Activated T-helper 1 cell treated with anti-CD3 and anti-CD28 coated beads, Interleukin-12 subunit alpha, Interleukin-12 subunit beta, Interleukin-2, Interleukin-4 antibody, amounts not matched to agents 30 ng/mL and 10 ng/mL and 1 ng/mL, durations not matched to agents 14 hours and 24 hours and 36 hours (primary cell): ENCODE results near the gene ASIC1. TPM values are rescaled to one million over a fixed set of nuclear protein-coding genes. Genes with fewer than 3 reads are reported as not detected.

Experiments
- DNase-seq: peaks from one replicate; pipeline ENCODE4 v3.0.0; 2021; ENCODE audit warnings: low spot score
- H3K27ac Mint-ChIP-seq: one replicate; pipeline ENCODE4 v1.8.0; 2021; ENCODE audit warnings: mild to moderate bottlenecking, mixed read lengths
- H3K27me3 Mint-ChIP-seq: one replicate; pipeline ENCODE4 v1.8.0; 2022; ENCODE audit warnings: mild to moderate bottlenecking, moderate library complexity, mixed read lengths; ENCODE audit not compliant: insufficient read depth
- H3K36me3 Mint-ChIP-seq: one replicate; pipeline ENCODE4 v1.8.0; 2021; ENCODE audit warnings: low read depth, mixed read lengths
- H3K4me1 Mint-ChIP-seq: one replicate; pipeline ENCODE4 v1.8.0; 2021; ENCODE audit warnings: low read depth, mixed read lengths
- H3K4me3 Mint-ChIP-seq: one replicate; pipeline ENCODE4 v1.8.0; 2021; ENCODE audit warnings: mild to moderate bottlenecking, moderate library complexity, mixed read lengths
- H3K9me3 Mint-ChIP-seq: one replicate; pipeline ENCODE4 v1.8.0; 2021; ENCODE audit warnings: mixed read lengths
- intact Hi-C: fragments of 100-400 bp; cut with micrococcal nuclease; formaldehyde crosslinking; loops from one replicate; pipeline ENCODE4 v1.15.1; 2024
- total RNA-seq: library from RNA; stranded (reverse); gene quantifications from 2 replicates; pipeline ENCODE4 v1.2.3, GENCODE V29; 2022

ASIC1 gene
- total RNA-seq, 1 donor from 2014 or later, result 10.2 TPM

GRCh38 chr12:50084775-50085614 is 27.6 kb downstream of the ASIC1 start, which contains the start of gene SMARCD1:
SMARCD1 (plus strand) TSS chr12:50085342; CDS start chr12:50085370, 28 bp downstream.
- Mint-ChIP-seq H3K4me1 (peaks cover 31% of the 10 kb centered on the region), H3K4me3 (peak within 1 kb of the TSS; percentile 90), H3K27me3 (no peaks in the 10 kb centered on the region), H3K27ac (peak within 1 kb of the TSS; percentile 93), H3K36me3 (peaks cover 18% of the 10 kb centered on the region), H3K9me3 (no peaks in the 10 kb centered on the region)
- DNase-seq, result peak; percentile 78
- intact Hi-C loops, result loop anchor here (1.0 to 2.0 kb wide), 6 partner anchors 14 to 316 kb away; partner anchors contain the start of genes CERS5, LARP4, LIMA1 and RACGAP1

GRCh38 chr12:50085615-50086072 is 28.2 kb downstream of the ASIC1 start:
- H3K9me3 Mint-ChIP-seq, result no peaks in the 10 kb centered on the region
- H3K4me3 Mint-ChIP-seq, result peak overlapping the region; percentile 87
- H3K4me1 Mint-ChIP-seq, result peaks cover 31% of the 10 kb centered on the region

GRCh38 chr12:50086148-50086547 is 28.8 kb downstream of the ASIC1 start:
- Mint-ChIP-seq H3K9me3 (no peaks in the 10 kb centered on the region), H3K4me1 (peaks cover 31% of the 10 kb centered on the region), H3K27ac (peak overlapping the region; percentile 22), H3K27me3 (no peaks in the 10 kb centered on the region), H3K36me3 (peaks cover 25% of the 10 kb centered on the region), H3K4me3 (peak overlapping the region; percentile 87)
- no peak for DNase-seq
- intact Hi-C loops, result no loop called here

More at GRCh38 chr12:50085615-50086072, 28.2 kb downstream of the ASIC1 start:
- DNase-seq, result no peak
- Mint-ChIP-seq H3K27ac (peak overlapping the region; percentile 81), H3K27me3 (no peaks in the 10 kb centered on the region), H3K36me3 (peaks cover 23% of the 10 kb centered on the region)
- intact Hi-C loops, result loop anchor here (1.0 to 2.0 kb wide), 6 partner anchors 15 to 315 kb away; partner anchors contain the start of genes CERS5, LARP4, LIMA1 and RACGAP1

- H3K4me3 Mint-ChIP-seq, result peak overlapping the region; percentile 8
- no peak overlapping the region for H3K27ac Mint-ChIP-seq
- peaks cover 29% of the 10 kb centered on the region for H3K36me3 Mint-ChIP-seq
- DNase-seq, result no peak
- intact Hi-C loops, result no loop called here
- no peaks in the 10 kb centered on the region for H3K27me3 Mint-ChIP-seq
- no peaks in the 10 kb centered on the region for H3K9me3 Mint-ChIP-seq
- peaks cover 31% of the 10 kb centered on the region for H3K4me1 Mint-ChIP-seq
Observed at GRCh38 chr12:50087151-50087550, 29.8 kb downstream of the ASIC1 start.

GRCh38 chr12:50087995-50088394 is 30.6 kb downstream of the ASIC1 start:
- Mint-ChIP-seq H3K27ac (no peak overlapping the region), H3K27me3 (no peaks in the 10 kb centered on the region), H3K36me3 (peaks cover 29% of the 10 kb centered on the region), H3K4me3 (peak overlapping the region; percentile 21), H3K4me1 (peaks cover 31% of the 10 kb centered on the region), H3K9me3 (no peaks in the 10 kb centered on the region)
- no peak for DNase-seq
- intact Hi-C loops, result loop anchor here (1.0 kb wide), 1 partner anchor 87 kb away; no protein-coding TSS in a partner anchor

- DNase-seq, result peak; percentile 36
- H3K4me1 Mint-ChIP-seq, result peaks cover 31% of the 10 kb centered on the region
- intact Hi-C loops, result loop anchor here (1.0 kb wide), 1 partner anchor 87 kb away; no protein-coding TSS in a partner anchor
- H3K27me3 Mint-ChIP-seq, result no peaks in the 10 kb centered on the region
- H3K4me3 Mint-ChIP-seq, result peak overlapping the region; percentile 2
- H3K36me3 Mint-ChIP-seq, result peaks cover 30% of the 10 kb centered on the region
- H3K9me3 Mint-ChIP-seq, result no peaks in the 10 kb centered on the region
- no peak overlapping the region for H3K27ac Mint-ChIP-seq
Observed at GRCh38 chr12:50088577-50089335, 31.4 kb downstream of the ASIC1 start.

- H3K36me3 Mint-ChIP-seq, result peaks cover 35% of the 10 kb centered on the region
- no peak overlapping the region for H3K27ac Mint-ChIP-seq
- DNase-seq, result no peak
- intact Hi-C loops, result no loop called here
- H3K4me1 Mint-ChIP-seq, result peaks cover 31% of the 10 kb centered on the region
- no peaks in the 10 kb centered on the region for H3K9me3 Mint-ChIP-seq
- H3K27me3 Mint-ChIP-seq, result no peaks in the 10 kb centered on the region
- no peak overlapping the region for H3K4me3 Mint-ChIP-seq
Observed at GRCh38 chr12:50089730-50090129, 32.3 kb downstream of the ASIC1 start.

GRCh38 chr12:50090391-50090790 is 33.0 kb downstream of the ASIC1 start:
- intact Hi-C loops, result no loop called here

GRCh38 chr12:50097952-50098351 is 40.6 kb downstream of the ASIC1 start:
- Mint-ChIP-seq H3K27ac (no peak overlapping the region), H3K27me3 (no peaks in the 10 kb centered on the region), H3K36me3 (peaks cover 60% of the 10 kb centered on the region), H3K9me3 (no peaks in the 10 kb centered on the region), H3K4me3 (no peak overlapping the region), H3K4me1 (no peaks in the 10 kb centered on the region)
- intact Hi-C loops, result no loop called here
- DNase-seq, result no peak

More at GRCh38 chr12:50090391-50090790, 33.0 kb downstream of the ASIC1 start:
- H3K36me3 Mint-ChIP-seq, result peaks cover 40% of the 10 kb centered on the region
- no peak overlapping the region for H3K4me3 Mint-ChIP-seq
- H3K9me3 Mint-ChIP-seq, result no peaks in the 10 kb centered on the region
- no peaks in the 10 kb centered on the region for H3K27me3 Mint-ChIP-seq
- peaks cover 31% of the 10 kb centered on the region for H3K4me1 Mint-ChIP-seq
- DNase-seq, result no peak
- H3K27ac Mint-ChIP-seq, result no peak overlapping the region

- DNase-seq, result no peak
- Mint-ChIP-seq H3K36me3 (peaks cover 54% of the 10 kb centered on the region), H3K4me3 (no peak overlapping the region), H3K27me3 (peaks cover 2% of the 10 kb centered on the region), H3K27ac (no peak overlapping the region), H3K9me3 (no peaks in the 10 kb centered on the region), H3K4me1 (no peaks in the 10 kb centered on the region)
- intact Hi-C loops, result no loop called here
Observed at GRCh38 chr12:50099302-50100008, 42.1 kb downstream of the ASIC1 start.

GRCh38 chr12:50100561-50100960 is 43.2 kb downstream of the ASIC1 start:
- no peaks in the 10 kb centered on the region for H3K4me1 Mint-ChIP-seq
- no peak overlapping the region for H3K27ac Mint-ChIP-seq
- intact Hi-C loops, result no loop called here
- H3K4me3 Mint-ChIP-seq, result no peak overlapping the region
- peaks cover 47% of the 10 kb centered on the region for H3K36me3 Mint-ChIP-seq
- H3K9me3 Mint-ChIP-seq, result no peaks in the 10 kb centered on the region
- H3K27me3 Mint-ChIP-seq, result peaks cover 2% of the 10 kb centered on the region
- DNase-seq, result no peak

- intact Hi-C loops, result no loop called here
- no peak for DNase-seq
- Mint-ChIP-seq H3K9me3 (no peaks in the 10 kb centered on the region), H3K4me3 (no peak overlapping the region), H3K4me1 (no peaks in the 10 kb centered on the region), H3K27ac (no peak overlapping the region), H3K36me3 (peaks cover 36% of the 10 kb centered on the region), H3K27me3 (peaks cover 2% of the 10 kb centered on the region)
Observed at GRCh38 chr12:50101663-50102062, 44.3 kb downstream of the ASIC1 start.
